H1 (cell line): Measurements from ENCODE around the gene CD300E. TPM values are rescaled to one million over a fixed set of nuclear protein-coding genes. Genes with fewer than 3 reads are reported as not detected.

Experiments used
- CHD7 ChIP-seq: fragments of 300-600 bp; sonication (generic); IDR thresholded peaks from 2 replicates; pipeline ENCODE4 v1.7.1; 2012; ENCODE audit warnings: low read length, moderate library complexity, mild to moderate bottlenecking, inconsistent platforms; ENCODE audit not compliant: insufficient replicate concordance
- CTCF ChIP-seq, 3 experiments: IDR thresholded peaks; 1 replicate in 2 of 3; 2 replicates in 1 of 3; pipeline versions ENCODE4 v1.5.1 to v1.6.1; 2011; ENCODE audit warnings: low read length in 3 of 3, mild to moderate bottlenecking in 3 of 3, inconsistent platforms in 2 of 3, low read depth in 1 of 3, moderate library complexity in 1 of 3; ENCODE audit not compliant: insufficient read depth in 1 of 3; ENCODE audit errors: control extremely low read depth in 1 of 3
- RAD21 ChIP-seq, 2 experiments: IDR thresholded peaks in 1 of 2; conservative IDR thresholded peaks in 1 of 2; 2 replicates each; pipeline ENCODE4 v1.6.1; 2011; ENCODE audit warnings: low read depth in 2 of 2, low read length in 2 of 2, improper control_type of control experiment in 1 of 2, inconsistent platforms in 1 of 2, mild to moderate bottlenecking in 1 of 2, moderate library complexity in 1 of 2
- polyA plus RNA-seq, 7 experiments: library from polyadenylated mRNA; depleted of rRNA in 3 of 7; stranded (reverse) in 5 of 7; unstranded in 2 of 7; fragments of >200 nt in 5 of 7; fragments of 200-250 nt in 2 of 7; gene quantifications; 1 replicate in 5 of 7; 2 replicates in 1 of 7; 4 replicates in 1 of 7; pipeline versions ENCODE4 v1.2.1 to v1.2.3, GENCODE V29; 2011 to 2013; ENCODE audit warnings: missing spikeins in 2 of 7, mixed read lengths in 2 of 7
- total RNA-seq: library from RNA; stranded (reverse); fragmentation: NEBNext Ultra II Directional; extraction: Animal tissue kit (Norgen Biotek cat#: 25700); gene quantifications from 2 replicates; pipeline ENCODE4 v1.2.1, GENCODE V29; 2021

Gene CD300E
- total and polyA plus RNA-seq, 2 of the 8 experiments (the other 6 are each of a cell fraction or from before 2014, with no cell fraction given) = not detected

DNA sequence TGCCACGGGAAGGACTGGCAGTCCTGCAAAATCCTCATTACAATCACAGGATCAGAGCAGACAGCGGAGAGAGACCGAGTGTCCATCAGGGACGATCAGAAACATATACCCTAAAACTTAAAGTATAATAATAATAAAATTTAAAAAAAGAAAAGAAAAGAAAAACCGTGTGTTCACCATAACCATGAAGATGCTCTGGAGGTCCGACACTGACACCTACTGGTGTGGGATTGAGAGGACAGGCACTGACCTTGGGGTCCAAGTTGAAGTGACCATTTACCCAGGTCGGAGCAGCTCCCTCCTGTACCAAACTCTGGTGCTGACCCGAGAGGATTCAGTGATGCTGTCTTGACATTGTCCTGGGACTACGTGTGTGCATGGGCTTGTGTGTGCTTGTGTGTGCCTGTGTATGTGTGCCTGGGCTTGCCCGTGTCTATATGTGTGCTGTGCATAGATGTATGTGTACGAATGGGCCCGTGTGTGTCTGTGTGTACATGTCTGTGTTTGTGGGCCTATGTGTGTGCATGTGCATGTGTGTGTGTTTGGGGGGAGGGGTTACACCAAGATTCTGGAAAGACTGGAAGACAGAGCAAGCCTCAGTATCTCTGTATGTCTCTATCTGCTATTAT is 21.5 kb downstream of the CD300E start (continued):
- no peak for TF ChIP-seq CHD7
- TF ChIP-seq CTCF (IDR thresholded peaks at IDR 0.05; ENCODE audit: control extremely low read depth in 1 of 3, insufficient read depth in 1 of 3, low read depth in 1 of 3, low read length in 3 of 3) = peak; percentile 72 to 77 (median 73)
- TF ChIP-seq RAD21 (IDR thresholded peaks at IDR 0.05 in 1 of 2, conservative IDR thresholded peaks at IDR 0.05 in 1 of 2; ENCODE audit: low read depth in 2 of 2, low read length in 2 of 2) = peak; percentile 79 to 83
